Right renal pelvis (tissue), 4 donors: Measurements from ENCODE around the gene LRP1B. TPM values are rescaled to one million over a fixed set of nuclear protein-coding genes. Genes with fewer than 3 reads are reported as not detected.
"Not testable (repeated sequence)": the region's sequence is repeated elsewhere in the genome, so short reads cannot be mapped to it uniquely, and the experiment has no call there.

Experiments
- DNase-seq, 4 donors: peaks; one replicate each; pipeline ENCODE4 v3.0.0-alpha.2; 2013; ENCODE audit warnings: low read depth in 4 of 4, low spot score in 3 of 4, missing footprints in 1 of 4
- polyA plus RNA-seq, 4 donors: library from polyadenylated mRNA; unstranded; fragments of 120-200 nt; gene quantifications; one replicate each; pipeline ENCODE4 v1.2.1, GENCODE V29; 2013; ENCODE audit not compliant: insufficient read length in 4 of 4

Gene LRP1B
- polyA plus RNA-seq, 4 donors: 0.96 to 1.1 (median 0.99) TPM

DNA sequence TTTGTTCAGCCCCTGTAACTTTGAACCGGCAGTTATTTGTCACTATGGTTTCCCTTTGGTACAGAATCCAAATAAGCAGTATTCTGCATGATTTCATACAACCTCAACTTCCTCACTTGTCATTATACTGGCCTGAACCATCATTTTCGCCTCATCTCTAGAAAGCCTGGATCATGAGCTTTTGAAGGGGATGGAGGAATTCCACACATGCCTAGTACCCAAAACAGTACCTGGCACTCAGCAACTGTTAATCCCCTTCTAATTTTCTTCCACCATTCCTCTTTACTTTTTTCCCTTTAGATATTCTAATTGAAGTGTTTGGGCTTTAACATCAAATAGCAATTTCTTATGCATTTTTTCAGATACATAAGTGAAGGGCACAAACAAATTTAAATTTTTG, 1776.3 kb downstream of the LRP1B start:
- DNase-seq: no peak

GRCh38 chr2:140353541-140353940, 1777.3 kb downstream of the LRP1B start:
- no peak for DNase-seq

DNA sequence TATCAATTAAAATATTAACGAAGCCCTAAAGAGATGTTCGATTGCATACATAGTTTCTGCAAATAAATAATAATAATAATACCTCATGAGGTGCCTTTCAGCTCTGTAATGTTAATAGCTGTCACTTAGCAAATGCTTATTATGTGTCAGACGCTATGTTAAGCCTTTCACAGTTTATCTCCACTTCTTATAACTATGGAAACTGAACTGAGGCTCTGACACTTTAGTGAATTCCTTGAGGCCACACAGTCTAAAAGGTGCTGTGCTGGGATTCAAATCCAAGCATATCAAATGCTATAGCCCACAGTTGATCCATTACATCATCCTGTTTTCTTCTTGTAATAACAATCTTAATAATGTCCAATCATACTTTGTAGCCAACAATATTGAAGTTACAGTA, 1779.1 kb downstream of the LRP1B start:
- no peak for DNase-seq

- DNase-seq: no peak
Measured at GRCh38 chr2:140349695-140350094, 1781.1 kb downstream of the LRP1B start.

DNA sequence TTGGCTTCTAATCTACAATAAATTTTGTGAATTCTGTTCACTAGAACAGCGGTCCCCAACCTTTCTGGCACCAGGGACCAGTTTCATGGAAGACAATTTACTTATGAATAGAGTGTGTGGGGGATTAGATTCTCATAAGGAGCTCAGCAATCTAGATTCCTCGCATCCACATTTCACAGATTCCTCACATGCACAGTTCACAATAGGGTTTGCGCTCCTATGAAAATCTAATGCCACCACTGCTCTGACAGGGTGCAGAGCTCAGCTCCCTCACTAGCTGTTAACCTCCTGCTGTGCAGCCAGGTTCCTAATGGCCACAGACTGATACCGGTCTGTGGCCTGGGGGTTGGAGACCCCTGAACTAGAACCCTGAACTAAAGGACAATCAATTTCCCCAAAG, 1782.0 kb downstream of the LRP1B start:
- DNase-seq: no peak

- no peak for DNase-seq
Measured at GRCh38 chr2:140344838-140345237, 1786.0 kb downstream of the LRP1B start.

DNA sequence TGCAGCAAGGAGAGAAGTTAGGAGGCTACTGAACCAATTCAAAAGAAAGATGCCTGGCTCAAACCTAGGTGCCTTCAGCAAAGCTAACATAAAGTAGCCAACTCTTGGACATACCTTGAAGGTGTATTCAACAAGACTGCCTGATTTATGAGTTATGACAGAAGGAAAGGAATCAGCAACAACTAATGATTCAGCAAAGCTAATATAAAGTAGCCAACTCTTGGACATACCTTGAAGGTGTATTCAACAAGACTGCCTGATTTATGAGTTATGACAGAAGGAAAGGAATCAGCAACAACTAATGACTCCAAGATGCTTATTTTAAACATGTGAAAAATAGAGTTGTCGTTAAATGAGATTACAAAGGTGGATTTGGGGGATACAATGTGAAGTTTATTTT, 1786.5 kb downstream of the LRP1B start:
- DNase-seq: not testable (repeated sequence)

- no peak for DNase-seq
Measured at GRCh38 chr2:140338795-140339194, 1792.0 kb downstream of the LRP1B start.

- DNase-seq: no peak
Measured at GRCh38 chr2:140337061-140337460, 1793.8 kb downstream of the LRP1B start.

DNA sequence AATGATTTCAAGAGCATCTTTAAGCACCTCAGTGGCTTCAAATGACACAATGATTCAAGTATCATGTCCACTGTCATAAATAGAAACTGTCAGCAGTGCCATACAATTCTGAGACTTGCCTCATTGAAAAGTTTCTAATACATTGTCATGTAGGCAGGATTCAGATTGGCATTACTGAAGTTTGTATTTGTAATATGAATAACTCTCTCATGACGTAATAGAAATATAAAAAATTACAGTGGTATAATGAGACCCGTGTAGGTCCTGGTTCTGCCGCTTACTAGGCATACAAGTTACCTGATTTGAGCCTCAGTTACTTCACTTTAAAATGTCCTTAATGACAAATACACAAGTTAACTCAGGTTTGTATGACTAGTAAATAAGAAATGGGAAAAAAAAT, 1814.5 kb downstream of the LRP1B start:
- no peak for DNase-seq

- no peak for DNase-seq
Measured at GRCh38 chr2:140311905-140312304, 1818.9 kb downstream of the LRP1B start.

DNA sequence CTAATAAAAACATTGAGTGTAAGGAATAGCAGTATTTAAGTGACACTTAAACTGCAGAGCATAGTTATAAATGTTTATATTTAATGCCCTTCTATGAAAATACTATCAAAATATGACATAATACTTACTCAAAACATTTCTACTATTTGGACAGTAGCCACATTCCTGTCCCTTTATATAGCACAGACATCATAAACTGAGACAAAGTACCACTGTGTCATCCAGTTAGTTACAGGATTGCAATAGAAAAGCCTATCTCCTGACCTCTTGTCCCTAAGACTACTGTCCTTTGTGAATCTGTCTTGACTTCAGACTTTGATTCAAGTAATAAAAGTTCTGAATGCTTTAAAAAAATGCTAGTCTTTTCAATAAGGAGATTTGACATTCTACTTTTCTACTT, 1822.1 kb downstream of the LRP1B start:
- DNase-seq: no peak

DNA sequence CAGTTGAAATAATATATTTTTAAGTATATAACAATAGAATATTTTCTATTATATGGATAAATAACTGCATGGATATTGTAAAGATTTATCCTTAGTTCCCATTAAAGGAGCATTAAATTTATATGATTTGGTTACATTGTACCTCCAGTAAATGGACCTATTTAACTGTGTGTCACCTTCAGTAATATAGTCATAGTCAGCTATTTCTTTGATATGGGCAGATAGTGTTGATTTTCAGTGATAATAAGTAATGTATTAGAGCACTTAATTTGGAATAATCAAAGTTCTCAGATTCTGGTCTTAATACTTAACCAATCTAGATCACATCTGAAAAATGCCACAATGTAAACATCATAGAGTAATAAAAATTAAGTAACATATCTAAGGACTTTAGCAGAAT, 1823.3 kb downstream of the LRP1B start:
- DNase-seq: no peak

DNA sequence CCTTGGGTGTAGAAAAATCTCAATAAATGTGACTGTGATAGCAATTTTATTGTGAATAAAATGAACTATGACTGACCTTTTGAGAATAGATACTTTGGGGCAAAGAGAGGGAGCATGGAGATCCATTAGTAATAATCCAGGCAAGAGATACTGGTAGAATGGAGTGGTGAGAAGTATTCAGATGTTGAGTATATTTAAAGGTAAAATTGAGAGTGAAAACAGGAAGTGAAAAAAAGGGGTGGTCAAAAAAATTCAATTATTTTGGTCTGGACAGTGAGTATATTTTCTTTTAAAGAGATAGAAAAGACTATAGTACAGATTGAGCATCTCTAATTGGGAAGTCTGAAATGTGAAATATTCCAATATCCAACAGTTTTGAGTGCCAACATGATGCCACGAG, 1835.0 kb downstream of the LRP1B start:
- DNase-seq: no peak

GRCh38 chr2:140288726-140289125, 1842.1 kb downstream of the LRP1B start:
- no peak for DNase-seq

- DNase-seq: no peak
Measured at GRCh38 chr2:140288213-140288612, 1842.6 kb downstream of the LRP1B start.

DNA sequence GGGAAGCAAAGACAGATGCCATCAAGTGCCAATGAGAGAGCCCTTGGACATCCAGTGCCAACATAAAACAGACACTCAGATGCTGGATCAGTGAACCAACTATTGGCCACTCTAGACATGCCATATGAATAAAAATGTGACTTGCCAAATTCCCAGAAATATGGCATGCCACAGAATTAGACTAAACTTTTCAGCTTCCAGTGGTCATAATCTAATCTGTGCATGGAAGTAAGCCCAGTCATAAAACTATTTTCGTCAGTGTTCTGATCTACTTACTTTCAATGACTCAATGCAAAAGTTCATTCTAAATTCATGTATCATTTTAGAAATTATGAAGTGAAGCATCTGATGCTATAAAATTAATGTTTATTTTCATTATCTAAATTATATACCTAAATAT, 1844.4 kb downstream of the LRP1B start:
- no peak for DNase-seq

DNA sequence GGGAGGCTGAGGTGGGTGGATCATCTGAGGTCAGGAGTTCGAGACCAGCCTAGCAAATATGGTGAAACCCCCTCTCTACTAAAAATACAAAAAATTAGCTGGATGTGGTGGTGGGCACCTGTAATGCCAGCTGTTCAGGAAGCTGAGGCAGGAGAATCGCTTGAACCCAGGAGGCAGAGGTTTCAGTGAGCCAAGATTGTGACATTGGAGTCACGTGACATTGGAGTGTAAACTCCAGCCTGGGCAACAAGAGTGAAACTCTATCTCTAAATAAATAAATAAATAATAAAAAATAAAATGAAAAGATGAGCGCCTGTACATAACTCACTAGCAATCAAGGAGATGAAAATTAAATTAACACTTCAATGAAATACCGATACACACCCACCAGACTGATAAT, 1853.5 kb downstream of the LRP1B start:
- not testable (repeated sequence) for DNase-seq

GRCh38 chr2:140276661-140277060, 1854.2 kb downstream of the LRP1B start:
- no peak for DNase-seq

DNA sequence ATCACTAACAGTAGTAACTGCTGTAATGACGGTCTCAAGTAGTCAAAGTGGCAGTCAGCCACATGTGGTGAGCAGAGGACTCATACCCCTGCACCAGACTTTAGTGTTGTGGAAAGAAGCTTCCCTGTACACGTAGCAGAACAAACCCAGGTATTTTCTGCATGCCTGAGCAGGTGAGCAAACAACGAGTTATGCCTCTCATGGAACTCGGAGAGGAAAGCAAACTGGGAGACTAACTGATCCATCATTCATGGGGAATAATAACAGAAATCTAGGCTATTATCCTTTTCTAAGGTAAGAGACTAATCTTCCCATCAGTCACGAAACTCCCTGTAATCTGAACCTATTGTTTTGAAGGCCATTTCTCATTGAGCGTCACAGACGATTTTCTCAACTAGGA, 1855.4 kb downstream of the LRP1B start:
- DNase-seq: no peak

- DNase-seq: no peak
Measured at GRCh38 chr2:140274891-140275290, 1855.9 kb downstream of the LRP1B start.

DNA sequence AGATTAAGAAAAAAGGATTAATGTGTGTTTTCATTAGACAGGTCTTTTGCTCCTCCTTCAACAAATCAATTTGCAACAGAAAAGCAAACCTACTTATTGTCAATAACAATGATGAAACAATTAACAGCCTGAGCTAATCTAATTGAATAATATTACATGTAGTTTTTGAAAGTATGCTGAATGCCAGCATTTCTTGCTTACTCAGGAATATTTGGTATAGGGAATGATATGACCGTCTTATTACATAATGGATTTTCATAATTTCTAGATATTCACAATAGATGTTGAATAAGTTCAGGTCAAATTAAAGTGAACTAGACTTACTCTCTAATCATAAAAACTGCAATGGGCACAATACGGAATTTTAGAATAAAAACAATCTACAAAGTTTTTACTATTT, 1856.9 kb downstream of the LRP1B start:
- DNase-seq: no peak

- no peak for DNase-seq
Measured at GRCh38 chr2:140273408-140273807, 1857.4 kb downstream of the LRP1B start.

GRCh38 chr2:140270224-140270623, 1860.6 kb downstream of the LRP1B start:
- no peak for DNase-seq
